ENCODE results near the gene ZNF618. TPM values are rescaled to one million over a fixed set of nuclear protein-coding genes. Genes with fewer than 3 reads are reported as not detected.

ZNF618 gene
- polyA plus RNA-seq, 1 of the 3 experiments (the other 2 are of a cell fraction), result 6.2 TPM

DNA sequence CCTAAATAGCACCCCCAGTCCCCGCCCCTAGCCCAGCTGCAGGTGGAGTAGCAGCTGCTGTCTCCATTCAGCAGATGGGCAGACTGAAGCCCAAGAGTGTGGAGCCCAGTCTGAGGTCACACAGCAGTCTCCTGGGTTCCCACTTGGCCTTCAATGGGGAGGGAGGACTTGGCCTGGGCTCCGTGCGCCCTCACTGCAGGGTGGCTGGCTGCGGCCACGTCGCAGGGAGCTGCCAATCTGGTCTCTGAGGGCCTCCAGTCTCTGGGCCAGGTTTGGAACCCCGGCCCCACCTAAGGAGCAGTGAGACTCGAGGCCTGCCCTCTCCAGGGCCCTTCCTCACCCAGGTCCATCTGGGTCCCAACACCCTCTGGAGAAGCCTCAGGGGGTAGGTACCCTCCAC, 215.6 kb downstream of the ZNF618 start:
- H3K9me2 ChIP-seq, result no peaks in the 10 kb centered on the region
- ChIA-PET CTCF (interaction anchor here (1.0 to 1.5 kb wide), 5 partner anchors 9 to 199 kb away, joined by 3 to 7 read pairs (median 4); partner anchors contain the start of gene COL27A1), POLR2A (no interaction called here)
- DNase-seq, result no peak
- no peaks in the 10 kb centered on the region; the same call in 1 of the 2 replicates for H3K27me3 ChIP-seq (ENCODE audit: insufficient read depth)
- TF ChIP-seq, protein P1, sequence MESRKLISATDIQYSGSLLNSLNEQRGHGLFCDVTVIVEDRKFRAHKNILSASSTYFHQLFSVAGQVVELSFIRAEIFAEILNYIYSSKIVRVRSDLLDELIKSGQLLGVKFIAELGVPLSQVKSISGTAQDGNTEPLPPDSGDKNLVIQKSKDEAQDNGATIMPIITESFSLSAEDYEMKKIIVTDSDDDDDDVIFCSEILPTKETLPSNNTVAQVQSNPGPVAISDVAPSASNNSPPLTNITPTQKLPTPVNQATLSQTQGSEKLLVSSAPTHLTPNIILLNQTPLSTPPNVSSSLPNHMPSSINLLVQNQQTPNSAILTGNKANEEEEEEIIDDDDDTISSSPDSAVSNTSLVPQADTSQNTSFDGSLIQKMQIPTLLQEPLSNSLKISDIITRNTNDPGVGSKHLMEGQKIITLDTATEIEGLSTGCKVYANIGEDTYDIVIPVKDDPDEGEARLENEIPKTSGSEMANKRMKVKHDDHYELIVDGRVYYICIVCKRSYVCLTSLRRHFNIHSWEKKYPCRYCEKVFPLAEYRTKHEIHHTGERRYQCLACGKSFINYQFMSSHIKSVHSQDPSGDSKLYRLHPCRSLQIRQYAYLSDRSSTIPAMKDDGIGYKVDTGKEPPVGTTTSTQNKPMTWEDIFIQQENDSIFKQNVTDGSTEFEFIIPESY (IDR thresholded peaks at IDR 0.05; ENCODE audit: borderline replicate concordance, low read depth), result no peak
- TF ChIP-seq FOXM1 (IDR thresholded peaks at IDR 0.05; ENCODE audit: low read depth), result no peak
- TF ChIP-seq SMC3 (IDR thresholded peaks at IDR 0.05; ENCODE audit: low read depth, low read length), result no peak
- no peak for TF ChIP-seq MXI1 (IDR thresholded peaks at IDR 0.05; ENCODE audit: low read depth, low read length)
- no peak for TF ChIP-seq RCOR1 (IDR thresholded peaks at IDR 0.05; ENCODE audit: low read length)
- no peak for TF ChIP-seq RXRA (IDR thresholded peaks at IDR 0.05; ENCODE audit: borderline replicate concordance, low read depth)
- no peak for TF ChIP-seq SIN3A (IDR thresholded peaks at IDR 0.05; ENCODE audit: borderline replicate concordance, low read depth, low read length)
- TF ChIP-seq, protein P2, sequence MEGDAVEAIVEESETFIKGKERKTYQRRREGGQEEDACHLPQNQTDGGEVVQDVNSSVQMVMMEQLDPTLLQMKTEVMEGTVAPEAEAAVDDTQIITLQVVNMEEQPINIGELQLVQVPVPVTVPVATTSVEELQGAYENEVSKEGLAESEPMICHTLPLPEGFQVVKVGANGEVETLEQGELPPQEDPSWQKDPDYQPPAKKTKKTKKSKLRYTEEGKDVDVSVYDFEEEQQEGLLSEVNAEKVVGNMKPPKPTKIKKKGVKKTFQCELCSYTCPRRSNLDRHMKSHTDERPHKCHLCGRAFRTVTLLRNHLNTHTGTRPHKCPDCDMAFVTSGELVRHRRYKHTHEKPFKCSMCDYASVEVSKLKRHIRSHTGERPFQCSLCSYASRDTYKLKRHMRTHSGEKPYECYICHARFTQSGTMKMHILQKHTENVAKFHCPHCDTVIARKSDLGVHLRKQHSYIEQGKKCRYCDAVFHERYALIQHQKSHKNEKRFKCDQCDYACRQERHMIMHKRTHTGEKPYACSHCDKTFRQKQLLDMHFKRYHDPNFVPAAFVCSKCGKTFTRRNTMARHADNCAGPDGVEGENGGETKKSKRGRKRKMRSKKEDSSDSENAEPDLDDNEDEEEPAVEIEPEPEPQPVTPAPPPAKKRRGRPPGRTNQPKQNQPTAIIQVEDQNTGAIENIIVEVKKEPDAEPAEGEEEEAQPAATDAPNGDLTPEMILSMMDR (IDR thresholded peaks at IDR 0.05), result no peak
- TF ChIP-seq, protein P3, sequence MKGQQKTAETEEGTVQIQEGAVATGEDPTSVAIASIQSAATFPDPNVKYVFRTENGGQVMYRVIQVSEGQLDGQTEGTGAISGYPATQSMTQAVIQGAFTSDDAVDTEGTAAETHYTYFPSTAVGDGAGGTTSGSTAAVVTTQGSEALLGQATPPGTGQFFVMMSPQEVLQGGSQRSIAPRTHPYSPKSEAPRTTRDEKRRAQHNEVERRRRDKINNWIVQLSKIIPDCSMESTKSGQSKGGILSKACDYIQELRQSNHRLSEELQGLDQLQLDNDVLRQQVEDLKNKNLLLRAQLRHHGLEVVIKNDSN (IDR thresholded peaks at IDR 0.05; ENCODE audit: borderline replicate concordance, low read depth), result no peak
- WGBS (ENCODE audit: low lambda C conversion rate), result 50% methylated on average over 1 of the region's 8 CpGs
- H4K20me1 ChIP-seq (ENCODE audit: insufficient read depth), result no peaks in the 10 kb centered on the region
- H3K9ac ChIP-seq, result no peak overlapping the region
- H2AFZ ChIP-seq (ENCODE audit: low read depth), result no peak overlapping the region
- no peaks in the 10 kb centered on the region for H3K9me3 ChIP-seq
- no peak overlapping the region for H3K4me3 ChIP-seq (ENCODE audit: low read depth in 2 of 2, low read length in 1 of 2)
- no peaks in the 10 kb centered on the region for H3K36me3 ChIP-seq (replicated peaks in 1 of 2; ENCODE audit: control insufficient read depth in 1 of 2, insufficient read depth in 2 of 2, low read length in 1 of 2)
- no peaks in the 10 kb centered on the region for H3K79me2 ChIP-seq (ENCODE audit: insufficient read depth)
- H3K4me1 ChIP-seq (ENCODE audit: control insufficient read depth in 1 of 2, insufficient read depth in 2 of 2, low read depth in 1 of 2, low read length in 1 of 2), result no peaks in the 10 kb centered on the region
- H3F3A ChIP-seq (replicated peaks; ENCODE audit: insufficient read depth), result no peaks in the 10 kb centered on the region
- H3K27ac ChIP-seq (ENCODE audit: low read depth in 2 of 2, low read length in 1 of 2), result no peak overlapping the region
- H3K4me2 ChIP-seq, result no peak overlapping the region

DNA sequence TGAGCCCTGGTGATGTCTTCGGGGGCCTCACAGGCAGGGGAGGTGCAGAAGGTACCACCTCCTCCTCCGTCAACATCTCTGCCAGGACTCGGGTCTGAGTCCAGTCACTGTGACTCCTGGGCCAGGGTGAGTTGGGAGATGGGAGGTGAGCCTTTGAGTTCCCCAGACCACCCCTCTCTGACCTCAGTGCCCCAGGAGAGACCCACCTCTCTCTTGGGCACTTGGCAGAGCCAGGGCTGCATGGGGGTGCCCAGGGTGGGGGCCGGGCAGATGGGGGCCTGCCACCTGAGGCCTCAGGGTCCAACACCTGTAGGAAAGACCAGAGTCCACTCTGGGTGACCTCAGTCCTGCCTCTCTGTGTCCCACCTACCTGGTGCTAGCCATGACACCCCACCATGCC, 216.2 kb downstream of the ZNF618 start:
- H3K9ac ChIP-seq, result no peak overlapping the region
- no peaks in the 10 kb centered on the region for H3K4me1 ChIP-seq (ENCODE audit: control insufficient read depth in 1 of 2, insufficient read depth in 2 of 2, low read depth in 1 of 2, low read length in 1 of 2)
- POLR2A ChIA-PET, result no interaction called here
- H3K27ac ChIP-seq (ENCODE audit: low read depth in 2 of 2, low read length in 1 of 2), result no peak overlapping the region
- no peak for TF ChIP-seq SIN3A (IDR thresholded peaks at IDR 0.05; ENCODE audit: borderline replicate concordance, low read depth, low read length)
- H3K27me3 ChIP-seq (ENCODE audit: insufficient read depth), result no peaks in the 10 kb centered on the region; the same call in 1 of the 2 replicates
- WGBS (ENCODE audit: low lambda C conversion rate), result 68% methylated on average over 4 of the region's 4 CpGs
- no peak overlapping the region for H3K4me2 ChIP-seq
- no peak overlapping the region for H3K4me3 ChIP-seq (ENCODE audit: low read depth in 2 of 2, low read length in 1 of 2)
- H2AFZ ChIP-seq (ENCODE audit: low read depth), result no peak overlapping the region
- H3K79me2 ChIP-seq (ENCODE audit: insufficient read depth), result no peaks in the 10 kb centered on the region
- DNase-seq, result no peak
- H3K9me2 ChIP-seq, result no peaks in the 10 kb centered on the region
- CTCF ChIA-PET, result interaction anchor here (1.0 to 6.4 kb wide), 4 partner anchors 9 to 199 kb away, joined by 4 to 66 read pairs (median 6); no protein-coding TSS in a partner anchor
- no peaks in the 10 kb centered on the region for H4K20me1 ChIP-seq (ENCODE audit: insufficient read depth)
- no peaks in the 10 kb centered on the region for H3K36me3 ChIP-seq (replicated peaks in 1 of 2; ENCODE audit: control insufficient read depth in 1 of 2, insufficient read depth in 2 of 2, low read length in 1 of 2)
- no peaks in the 10 kb centered on the region for H3K9me3 ChIP-seq
- H3F3A ChIP-seq (replicated peaks; ENCODE audit: insufficient read depth), result no peaks in the 10 kb centered on the region
